GM19099 (cell line): ENCODE measurements around the gene SLC47A2.

Experiments
- POLR2A ChIP-seq: IDR thresholded peaks from 3 replicates; pipeline ENCODE4 v1.6.1; 2011; ENCODE audit warnings: low read depth; ENCODE audit not compliant: insufficient read length; ENCODE audit errors: extremely low read depth

The SLC47A2 gene

DNA sequence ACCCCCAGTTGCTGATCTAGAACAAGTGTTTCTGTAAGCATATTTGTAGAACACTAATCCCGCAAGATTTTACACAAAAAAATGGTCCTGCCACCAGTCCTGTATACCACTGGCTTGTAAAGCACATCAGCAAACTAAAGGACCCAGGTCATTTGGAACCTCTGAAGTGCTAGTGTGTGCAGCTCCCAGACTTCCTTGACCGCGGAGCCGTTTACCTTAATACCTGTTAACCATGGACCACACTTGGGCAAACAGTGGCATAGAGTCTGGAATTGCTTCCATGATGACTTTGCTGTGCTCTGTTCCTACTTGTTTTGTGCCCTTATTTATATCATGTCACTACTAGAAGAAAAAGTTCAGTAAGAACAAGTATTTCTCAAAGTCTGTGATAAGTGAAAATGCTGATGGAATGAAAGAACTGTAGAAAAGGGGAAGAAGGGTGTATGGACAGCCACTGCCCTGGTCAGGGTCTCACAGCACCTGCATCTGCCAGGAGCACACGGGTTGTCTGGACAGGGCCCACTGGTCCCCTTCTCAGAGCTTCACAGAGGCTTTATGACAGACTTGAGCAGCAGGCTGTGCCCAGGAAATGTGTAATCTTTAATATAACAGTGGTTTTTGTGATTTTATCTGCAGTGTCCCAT lies 38.5 kb downstream of the SLC47A2 start:
- TF ChIP-seq POLR2A, result no peak

GRCh38 chr17:19676896-19677295 lies 39.5 kb downstream of the SLC47A2 start:
- no peak for TF ChIP-seq POLR2A

DNA sequence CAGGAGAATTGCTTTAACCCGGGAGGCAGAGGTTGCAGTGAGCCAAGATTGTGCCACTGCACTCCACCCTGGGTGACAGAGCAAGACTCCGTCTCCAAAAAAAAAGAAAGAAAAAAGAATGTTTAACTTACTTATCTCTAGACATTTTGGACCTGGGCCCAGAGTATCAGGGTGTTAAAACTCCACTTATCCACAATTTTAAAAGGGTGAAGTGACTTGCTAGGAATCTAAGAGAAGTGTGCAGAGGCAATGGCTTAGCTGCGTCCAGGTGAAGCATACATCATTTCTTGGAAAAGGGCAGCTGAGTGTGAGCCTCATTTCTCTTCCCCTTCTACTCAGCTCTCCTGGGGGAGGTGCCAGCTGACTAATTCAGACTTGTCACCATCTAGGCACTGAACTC lies 42.8 kb downstream of the SLC47A2 start:
- no peak for TF ChIP-seq POLR2A

GRCh38 chr17:19672009-19672750 lies 44.2 kb downstream of the SLC47A2 start:
- no peak for TF ChIP-seq POLR2A

DNA sequence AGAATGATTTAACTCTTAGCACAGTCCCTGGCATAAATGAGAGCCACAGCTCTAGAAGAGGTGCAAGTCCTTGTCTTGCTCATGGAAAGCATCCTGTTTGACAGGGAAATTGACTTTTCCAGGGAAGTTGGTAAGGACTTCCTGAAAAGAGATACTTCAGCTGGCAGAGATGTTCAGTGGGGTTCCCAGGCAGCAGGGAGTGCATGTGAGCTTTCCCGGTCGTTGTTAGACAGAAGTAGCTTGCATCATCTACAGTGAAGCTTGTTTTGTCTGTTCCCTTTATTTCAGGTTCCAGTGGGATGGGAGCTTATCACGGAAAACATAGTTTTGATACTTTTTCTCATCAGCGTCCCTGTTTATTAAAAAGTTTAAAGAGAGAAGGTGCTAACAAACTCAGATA lies 45.0 kb downstream of the SLC47A2 start:
- no peak for TF ChIP-seq POLR2A

DNA sequence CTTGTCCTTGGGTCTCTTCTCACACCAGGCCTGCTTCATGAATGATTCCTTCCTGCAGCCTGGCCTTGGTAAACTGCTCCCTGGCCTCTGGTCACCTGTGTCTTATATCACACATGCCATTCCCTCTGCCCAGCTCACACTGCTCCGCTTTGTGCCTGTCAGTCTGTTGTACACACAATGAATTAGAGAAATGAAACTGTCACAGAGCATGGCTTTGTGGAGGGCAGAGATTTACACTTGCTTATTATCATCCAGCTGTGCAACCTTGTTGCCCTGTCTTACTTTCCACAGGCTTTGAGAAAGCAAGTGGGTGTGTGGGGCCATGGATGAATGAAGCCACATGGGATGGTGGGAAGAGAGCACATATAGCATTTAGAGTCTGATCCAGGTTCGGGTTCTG lies 45.5 kb downstream of the SLC47A2 start:
- TF ChIP-seq POLR2A, result no peak

- no peak for TF ChIP-seq POLR2A
Measured at GRCh38 chr17:19664821-19665181, 51.6 kb downstream of the SLC47A2 start.

DNA sequence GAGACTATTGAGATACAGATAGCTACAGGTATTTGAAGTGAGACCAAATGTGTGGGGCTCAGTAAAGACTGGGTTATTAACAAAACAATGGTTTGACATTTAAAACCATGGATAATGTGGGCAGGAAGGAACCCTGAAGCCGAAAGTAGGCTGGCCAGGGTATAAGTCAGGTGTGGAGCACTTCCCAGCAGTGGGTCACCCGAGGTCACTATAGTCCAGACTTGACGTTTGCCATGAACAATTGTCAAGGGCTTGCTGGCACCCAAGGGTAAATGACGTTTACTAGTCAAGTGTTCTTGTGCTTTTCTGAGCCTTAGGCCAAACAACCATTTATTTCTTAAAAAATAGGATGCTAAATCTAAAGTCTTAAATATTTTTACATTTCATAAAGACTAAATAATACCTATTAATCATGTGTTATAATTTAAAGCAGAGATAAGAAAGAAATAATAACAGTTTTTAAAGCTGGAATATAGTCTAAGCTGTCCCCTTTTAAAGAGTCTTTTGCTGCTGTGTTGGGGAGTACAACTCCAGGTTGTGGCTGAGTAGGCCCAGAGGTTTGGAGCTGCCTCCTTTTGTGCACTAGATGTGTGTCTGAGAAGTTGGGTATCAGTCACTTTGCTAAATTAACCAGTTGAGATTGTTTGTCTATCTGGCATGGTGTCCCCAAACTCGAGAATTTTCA lies 52.1 kb downstream of the SLC47A2 start:
- no peak for TF ChIP-seq POLR2A

DNA sequence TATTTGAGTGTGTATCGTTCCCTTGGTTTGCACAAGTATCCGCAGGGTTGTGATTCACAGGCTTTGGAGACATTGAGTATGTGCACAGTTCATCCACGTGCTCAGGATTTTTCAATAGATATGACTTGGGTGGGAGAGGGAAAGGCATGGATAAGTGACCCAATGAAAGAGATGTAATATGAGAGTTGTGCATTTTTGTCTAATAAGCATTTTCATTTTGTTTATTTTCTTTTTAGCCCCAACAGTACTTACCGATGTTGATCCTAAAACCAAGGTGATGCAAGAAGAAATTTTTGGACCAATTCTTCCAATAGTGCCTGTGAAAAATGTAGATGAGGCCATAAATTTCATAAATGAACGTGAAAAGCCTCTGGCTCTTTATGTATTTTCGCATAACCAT lies 53.3 kb downstream of the SLC47A2 start:
- TF ChIP-seq POLR2A, result no peak

- TF ChIP-seq POLR2A, result no peak
Measured at GRCh38 chr17:19661121-19661520, 55.3 kb downstream of the SLC47A2 start.

DNA sequence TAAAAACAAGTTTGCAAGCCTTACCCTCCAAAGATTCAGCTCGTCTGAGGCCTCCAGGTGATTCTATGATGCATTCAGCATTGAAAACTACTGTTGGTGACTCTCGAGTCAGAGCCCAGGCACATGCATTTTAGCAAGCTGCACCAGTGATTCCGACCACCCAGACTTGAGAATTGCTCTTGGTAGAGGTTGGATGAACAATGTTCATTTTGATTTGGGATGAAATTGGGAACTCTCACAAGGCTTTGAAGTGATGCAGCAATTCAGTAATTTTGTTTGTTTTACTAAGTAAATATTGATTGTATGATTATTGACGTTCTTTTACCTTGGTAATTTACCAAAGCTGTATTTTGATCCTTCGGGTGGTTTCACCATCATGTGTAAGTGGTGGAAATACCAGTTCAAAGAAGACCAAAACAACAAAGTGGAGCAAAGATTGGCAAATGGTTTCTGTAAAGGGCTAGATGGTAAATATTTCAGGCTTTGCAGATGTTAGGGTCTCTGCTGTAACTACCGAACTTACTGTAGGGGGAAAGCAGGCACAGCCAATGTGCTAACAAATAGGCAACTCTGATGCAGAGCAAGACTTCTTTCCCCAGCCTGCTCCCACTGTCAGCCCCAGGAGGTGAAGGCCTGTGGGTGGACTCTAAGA lies 56.0 kb downstream of the SLC47A2 start:
- no peak for TF ChIP-seq POLR2A

DNA sequence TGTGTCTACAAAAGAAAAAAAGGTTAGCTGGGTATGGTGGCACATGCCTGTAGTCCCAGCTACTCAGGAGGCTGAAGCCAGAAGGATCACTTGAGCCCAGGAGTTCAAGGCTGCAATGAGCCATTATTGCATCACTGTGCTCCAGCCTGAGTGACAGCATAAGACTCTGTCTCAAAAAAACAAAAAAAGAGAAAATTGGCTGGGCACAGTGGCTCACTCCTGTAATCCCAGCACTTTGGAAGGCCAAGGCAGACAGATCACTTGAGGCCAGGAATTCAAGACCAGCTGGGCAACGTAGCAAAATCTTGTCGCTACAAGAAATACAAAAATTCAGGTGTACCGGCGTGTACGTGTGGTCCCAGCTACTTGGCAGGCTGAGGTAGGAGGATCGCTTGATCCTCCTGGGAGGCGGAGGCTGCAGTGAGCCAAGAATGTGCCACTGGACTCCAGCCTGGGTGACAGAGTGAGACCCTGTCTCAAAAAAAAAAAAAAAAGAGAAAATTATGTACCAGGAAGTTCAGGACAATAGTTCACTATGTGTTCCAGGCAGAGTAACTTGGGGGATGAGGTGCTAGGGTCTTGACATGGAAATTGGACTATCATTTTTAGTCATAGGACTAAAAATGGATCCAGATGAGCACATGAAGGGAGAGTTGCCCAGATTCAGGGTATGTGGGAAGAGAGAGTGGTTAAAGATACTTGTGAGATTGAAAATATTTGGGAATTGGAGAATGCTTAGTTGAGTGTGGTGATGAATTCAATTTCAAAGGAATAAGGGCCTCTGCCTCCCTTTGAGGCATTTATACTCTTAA lies 56.8 kb downstream of the SLC47A2 start:
- TF ChIP-seq POLR2A, result no peak

GRCh38 chr17:19656851-19657581 lies 59.4 kb downstream of the SLC47A2 start:
- TF ChIP-seq POLR2A, result no peak

GRCh38 chr17:19656336-19656735 lies 60.0 kb downstream of the SLC47A2 start:
- TF ChIP-seq POLR2A, result no peak
